Epithelial cell of prostate (primary cell): ENCODE data around the gene NT5DC1.

Experiments
- DNase-seq: peaks from one replicate; pipeline ENCODE4 v3.0.0-alpha.2; 2011; ENCODE audit warnings: low read depth, low spot score
- H3K27ac ChIP-seq: fragments of 450-650 bp; 2 replicates; pipeline ENCODE4 v1.5.1; 2017; ENCODE audit warnings: mild to moderate bottlenecking

The NT5DC1 gene

GRCh38 chr6:116221911-116222310 is 121.3 kb downstream of the NT5DC1 start:
- DNase-seq = no peak
- H3K27ac ChIP-seq = no peak overlapping the region

- DNase-seq = no peak
- H3K27ac ChIP-seq = no peak overlapping the region
Measured at GRCh38 chr6:116223355-116223754, 122.7 kb downstream of the NT5DC1 start.

DNA sequence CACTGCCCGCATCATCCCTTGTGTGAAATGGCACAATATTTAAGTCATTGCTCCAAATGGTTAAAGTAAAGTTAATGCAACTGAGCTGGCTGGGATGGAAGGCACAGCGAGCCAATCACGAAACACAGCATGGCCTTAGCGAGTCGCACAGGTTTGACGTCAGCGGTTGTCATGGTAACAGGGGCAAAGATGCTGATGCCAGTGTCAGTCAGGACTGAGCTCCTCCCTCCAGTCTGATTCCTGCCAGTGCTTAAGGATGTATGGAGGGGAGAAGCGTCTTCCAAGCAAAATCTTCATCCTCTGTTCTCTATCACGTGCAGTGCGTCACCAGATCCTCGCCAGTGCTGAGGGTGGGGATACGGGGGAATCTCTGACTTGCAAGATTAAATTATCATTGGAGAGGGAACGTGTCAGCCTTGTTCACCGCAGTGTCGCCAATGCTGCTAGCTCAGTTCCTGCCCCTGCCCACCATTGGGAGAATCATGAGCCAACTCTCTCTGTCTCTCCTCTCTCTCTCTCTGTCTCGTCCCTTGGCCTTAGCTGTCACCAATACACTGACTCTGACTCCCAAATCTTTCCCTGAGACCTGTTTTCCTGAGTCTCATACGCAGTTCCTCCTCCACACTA is 128.7 kb downstream of the NT5DC1 start:
- no peak overlapping the region for H3K27ac ChIP-seq
- DNase-seq = no peak

GRCh38 chr6:116234689-116235088 is 134.0 kb downstream of the NT5DC1 start:
- H3K27ac ChIP-seq = no peak overlapping the region
- DNase-seq = no peak

- no peak for DNase-seq
- H3K27ac ChIP-seq = no peak overlapping the region
Measured at GRCh38 chr6:116238083-116238482, 137.4 kb downstream of the NT5DC1 start.

DNA sequence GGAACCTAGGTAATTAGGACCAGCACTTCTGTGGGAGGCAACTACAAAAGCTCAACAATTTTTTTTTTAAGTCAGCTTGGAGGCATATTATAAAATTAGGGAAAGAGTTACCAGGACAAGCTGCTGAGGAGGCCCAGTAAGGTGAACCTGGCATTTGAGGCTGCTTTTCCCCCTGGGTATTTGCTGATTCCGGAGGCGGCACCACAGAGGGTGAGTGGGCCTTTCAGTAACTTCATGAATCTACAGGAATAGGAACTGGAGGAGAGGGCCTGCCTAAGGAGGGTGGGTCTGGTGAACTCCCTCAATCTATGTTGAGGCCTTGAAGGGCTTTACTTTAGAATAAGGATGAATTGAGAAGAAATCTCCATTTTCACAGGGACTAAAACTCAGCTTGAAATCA is 138.6 kb downstream of the NT5DC1 start:
- no peak for DNase-seq

GRCh38 chr6:116239856-116240255 is 139.2 kb downstream of the NT5DC1 start:
- no peak overlapping the region for H3K27ac ChIP-seq
- DNase-seq = no peak

More for the DNA sequence above, 138.6 kb downstream of the NT5DC1 start:
- no peak overlapping the region for H3K27ac ChIP-seq

DNA sequence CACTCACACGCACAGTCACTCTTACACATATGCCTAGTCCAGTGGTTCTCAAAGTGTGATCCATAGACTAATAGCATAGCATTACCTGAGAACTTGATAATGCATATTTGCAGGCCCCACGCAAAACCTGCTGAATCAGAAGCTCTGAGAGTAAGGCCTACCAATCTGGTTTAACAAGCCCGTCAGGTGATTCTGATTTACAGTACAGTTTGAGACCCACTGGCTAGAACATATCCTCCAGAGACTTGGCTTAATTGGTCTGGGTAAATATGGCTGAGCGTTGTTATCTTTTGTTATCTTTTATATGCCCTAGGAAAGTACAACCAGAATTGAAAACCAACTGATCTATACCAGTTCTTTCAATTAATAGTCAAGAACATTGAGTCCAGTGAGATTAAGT is 143.6 kb downstream of the NT5DC1 start:
- DNase-seq = no peak
- no peak overlapping the region for H3K27ac ChIP-seq

DNA sequence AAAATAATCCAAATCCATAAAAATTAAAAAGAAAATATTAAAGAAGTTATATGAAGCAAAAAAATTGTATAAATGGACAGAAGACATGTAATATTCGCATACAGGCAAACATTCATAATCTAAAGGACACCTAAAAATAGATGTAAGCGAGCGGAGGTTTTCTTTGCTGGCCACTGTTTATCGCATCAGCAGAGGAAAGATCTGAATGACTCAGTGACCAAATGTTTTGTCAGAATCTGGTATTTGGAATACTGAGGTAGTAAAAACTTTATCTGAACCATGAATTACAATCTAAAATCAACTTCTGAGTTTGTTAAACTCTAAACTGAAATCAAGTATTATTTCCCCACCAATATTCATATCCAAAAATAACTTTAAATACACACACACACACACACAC is 145.4 kb downstream of the NT5DC1 start:
- H3K27ac ChIP-seq = no peak overlapping the region
- no peak for DNase-seq

DNA sequence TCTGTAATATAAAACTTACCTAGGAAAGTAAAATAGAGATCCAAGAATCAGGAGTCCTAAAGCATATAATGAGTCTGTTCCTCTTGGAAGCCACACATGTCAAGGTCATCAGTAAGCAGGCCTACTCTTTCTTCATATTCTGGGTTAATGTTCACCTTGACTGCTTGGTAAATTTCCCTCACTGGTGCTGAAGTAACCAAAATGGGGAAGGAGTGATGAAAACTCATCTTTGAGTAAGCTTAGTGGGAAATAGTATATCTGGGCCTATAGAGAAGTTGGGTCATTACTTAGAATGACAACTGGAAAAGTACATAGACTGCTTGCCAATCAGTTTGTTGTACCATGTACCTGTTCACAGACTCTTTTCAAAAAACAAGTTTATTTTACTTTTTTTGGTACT is 146.6 kb downstream of the NT5DC1 start:
- no peak overlapping the region for H3K27ac ChIP-seq
- DNase-seq = no peak

GRCh38 chr6:116248577-116248976 is 147.9 kb downstream of the NT5DC1 start:
- no peak overlapping the region for H3K27ac ChIP-seq
- DNase-seq = no peak

GRCh38 chr6:116251568-116252384 is 151.1 kb downstream of the NT5DC1 start:
- no peak for DNase-seq
- H3K27ac ChIP-seq = peak overlapping the region; percentile 81

DNA sequence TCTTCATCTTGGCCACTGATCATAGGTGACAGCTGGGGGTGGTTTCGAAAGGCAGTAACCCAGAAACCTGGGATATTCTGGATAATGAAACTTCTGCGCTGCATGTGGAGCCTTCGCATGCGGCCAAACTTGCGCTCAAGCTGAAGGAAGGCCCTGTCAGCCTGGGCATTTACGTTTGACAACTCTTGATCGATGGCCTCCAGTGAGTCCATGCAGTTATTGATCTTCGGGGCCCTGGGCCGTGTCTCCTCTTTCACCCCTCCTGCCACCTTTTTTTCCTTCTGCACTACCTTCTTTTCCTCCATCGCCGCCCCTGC is 152.5 kb downstream of the NT5DC1 start:
- H3K27ac ChIP-seq = peak overlapping the region; percentile 81
- no peak for DNase-seq

GRCh38 chr6:116253505-116254296 is 153.0 kb downstream of the NT5DC1 start, which contains the start of gene TSPYL4:
TSS of gene TSPYL4 (minus strand) at chr6:116254075. CDS start at chr6:116254008, 67 bp downstream.
- peak; percentile 78 for DNase-seq
- H3K27ac ChIP-seq = peak within 1 kb of the TSS; percentile 81

DNA sequence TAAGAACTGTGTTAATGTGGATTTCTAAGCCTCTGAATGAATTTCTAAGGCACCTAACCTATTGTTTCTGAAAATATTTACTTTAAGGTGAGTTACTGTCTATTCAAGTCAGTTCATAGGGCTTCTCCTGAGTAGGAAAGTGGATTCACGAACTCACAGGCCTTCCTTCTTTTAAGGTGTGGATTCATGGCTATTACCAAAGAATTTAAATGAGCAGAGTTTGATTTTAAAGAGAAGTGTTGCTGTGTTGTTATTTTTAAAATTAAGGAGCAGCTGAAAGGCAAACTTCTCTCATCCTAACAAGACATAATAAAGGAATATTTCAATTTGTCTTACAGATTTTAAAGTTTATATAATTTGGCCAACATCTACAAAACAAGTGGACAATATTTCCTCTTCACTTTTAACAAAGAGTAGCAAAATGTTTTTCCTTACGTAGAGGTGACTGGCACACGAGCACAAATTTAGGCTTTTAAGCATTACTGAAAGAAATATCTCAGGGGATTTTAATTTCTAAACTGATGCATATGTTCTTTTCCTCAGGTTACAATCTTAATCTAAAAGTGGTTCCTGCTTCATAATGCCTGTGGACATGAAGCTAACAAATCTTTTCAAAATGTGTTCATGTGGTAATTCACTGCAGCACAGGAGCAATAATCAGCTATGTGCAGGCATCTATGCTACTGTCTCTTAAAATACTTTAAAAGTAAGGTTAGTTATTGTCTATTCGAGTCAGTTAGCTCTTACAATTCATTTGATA is 153.8 kb downstream of the NT5DC1 start:
- peak overlapping the region; percentile 81 for H3K27ac ChIP-seq
- no peak for DNase-seq

DNA sequence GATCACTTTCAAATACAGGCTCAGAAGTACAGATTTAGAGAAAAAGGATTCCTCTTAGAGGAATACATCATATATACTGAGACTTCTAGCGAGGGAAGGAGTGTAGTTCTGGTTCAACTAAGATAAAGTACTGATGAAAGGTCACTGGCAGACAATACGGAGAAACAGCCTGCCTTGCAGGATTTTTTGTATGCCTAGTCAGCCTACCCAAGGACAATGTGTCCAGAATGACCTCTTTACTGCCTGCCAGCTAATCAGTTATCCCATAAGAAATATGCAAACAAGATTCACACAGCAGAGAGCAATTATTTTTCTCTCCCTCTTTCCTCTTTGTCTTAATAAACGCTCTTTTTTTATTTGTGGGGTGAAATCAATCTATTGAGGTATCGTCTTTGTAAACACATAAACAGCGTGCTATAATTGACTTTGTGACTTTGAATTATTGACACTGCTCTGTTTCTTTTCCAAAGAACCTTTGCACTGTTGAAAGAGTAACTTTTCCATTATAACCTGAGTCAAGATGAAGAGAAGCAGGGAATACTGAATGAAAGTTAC is 154.7 kb downstream of the NT5DC1 start:
- no peak for DNase-seq

GRCh38 chr6:116256694-116257093 is 156.0 kb downstream of the NT5DC1 start:
- DNase-seq = no peak
- no peak overlapping the region for H3K27ac ChIP-seq

More for the DNA sequence above, 154.7 kb downstream of the NT5DC1 start:
- H3K27ac ChIP-seq = no peak overlapping the region

DNA sequence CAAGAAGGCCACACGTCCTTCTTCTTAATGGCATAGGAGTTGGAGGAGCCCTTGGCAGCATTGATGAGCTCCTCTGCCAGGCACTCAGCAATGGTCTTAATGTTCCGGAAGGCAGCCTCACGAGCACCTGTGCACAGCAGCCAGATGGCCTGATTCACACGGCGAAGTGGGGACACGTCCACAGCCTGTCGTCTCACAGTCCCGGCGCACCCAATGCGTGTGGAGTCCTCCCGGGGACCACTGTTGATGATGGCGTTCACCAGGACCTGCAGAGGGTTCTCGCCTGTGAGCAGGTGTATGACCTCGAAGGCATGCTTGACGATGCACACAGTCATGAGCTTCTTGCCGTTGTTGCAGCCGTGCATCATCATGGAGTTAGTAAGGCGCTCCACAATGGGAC is 157.9 kb downstream of the NT5DC1 start:
- H3K27ac ChIP-seq = no peak overlapping the region
- DNase-seq = no peak

DNA sequence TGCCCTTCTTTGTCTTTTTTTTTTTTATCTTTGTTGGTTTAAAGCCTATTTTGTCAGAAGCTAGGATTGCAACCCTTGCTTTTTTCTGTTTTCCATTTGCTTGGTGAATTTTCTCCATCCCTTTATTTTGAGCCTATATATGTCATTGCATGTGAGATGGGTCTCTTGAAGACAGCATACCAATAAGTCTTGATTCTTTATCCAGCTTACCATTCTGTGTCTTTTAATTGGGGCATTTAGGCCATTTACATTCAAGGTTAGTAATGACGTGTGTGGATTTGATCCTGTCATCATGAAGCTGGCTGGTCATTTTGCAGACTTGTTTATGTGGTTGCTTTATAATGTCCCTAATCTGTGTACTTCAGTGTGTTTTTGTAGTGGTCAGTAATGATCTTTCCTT is 162.7 kb downstream of the NT5DC1 start:
- H3K27ac ChIP-seq = no peak overlapping the region
- no peak for DNase-seq
